Right lobe of liver (tissue), 4 donors: Measurements from ENCODE around the gene RNF32.

Source experiments
- CTCF ChIP-seq, 4 donors: fragments of 200-600 bp in 3 of 4; fragments of 450-650 bp in 1 of 4; IDR thresholded peaks; one replicate each; pipeline versions ENCODE4 v1.5.1 to v1.8.0; 2016 to 2022; ENCODE audit warnings: antibody characterized with exemption in 4 of 4, mild to moderate bottlenecking in 2 of 4
- POLR2A ChIP-seq: fragments of 450-650 bp; IDR thresholded peaks from one replicate; pipeline ENCODE4 v1.6.1; 2017; ENCODE audit warnings: antibody characterized with exemption, mild to moderate bottlenecking
- donor health status: DM: no; HTN: no; CAD: no.
- donor health status: DM: no; HTN: no; CAD: no.
- donor health status: DM: no; HTN: yes; CAD: no.

DNA sequence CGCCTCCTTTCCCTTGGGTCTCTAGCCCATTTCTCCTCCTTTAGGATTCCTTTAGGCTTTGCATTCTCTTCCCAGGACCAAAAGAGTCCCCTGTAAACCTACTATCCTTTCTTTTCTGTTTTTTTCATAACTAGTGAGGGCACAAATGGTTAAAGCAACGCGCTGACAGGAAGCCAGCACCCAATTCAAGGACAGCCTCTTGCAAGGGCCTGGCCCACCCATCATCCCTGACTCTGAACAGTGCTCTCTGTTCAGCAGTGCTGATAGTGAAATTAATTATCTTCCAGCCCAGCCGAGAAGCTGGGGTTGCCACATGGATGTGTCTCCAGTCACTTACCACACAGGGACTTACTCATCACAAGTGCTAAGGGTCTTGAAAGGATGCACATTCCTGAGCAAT is 38.3 kb upstream of the RNF32 start:
- no peak for TF ChIP-seq POLR2A
- TF ChIP-seq CTCF (IDR thresholded peaks at IDR 0.05), result no peak
